ENCODE measurements around the gene FGF14.

DNA sequence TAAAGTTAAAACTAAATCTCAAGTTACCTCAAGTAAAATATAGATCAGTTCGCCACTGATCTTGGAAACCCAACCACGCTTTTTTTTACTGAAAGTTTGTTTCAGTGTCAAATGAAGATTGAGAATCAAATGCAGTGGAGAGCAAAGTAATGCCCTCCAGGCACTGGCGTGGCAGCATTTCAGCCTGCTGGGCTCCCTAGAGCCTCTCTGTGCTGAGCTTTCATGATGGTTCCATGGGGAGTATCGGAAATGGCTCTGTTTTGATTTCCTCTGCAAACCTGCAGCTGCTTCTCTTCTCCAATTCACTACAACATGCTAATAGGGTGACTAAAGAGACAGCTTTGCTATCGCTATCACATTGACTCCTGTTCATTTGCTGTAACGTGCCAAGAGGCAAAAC is 141.6 kb downstream of the FGF14 start:
- no peak for TF ChIP-seq CTCF (conservative IDR thresholded peaks at IDR 0.05; ENCODE audit: low read depth, low read length)
- no peak for TF ChIP-seq BHLHE40 (IDR thresholded peaks at IDR 0.05; ENCODE audit: low read depth, low read length)
- TF ChIP-seq POLR2A (IDR thresholded peaks at IDR 0.05; ENCODE audit: low read depth, low read length): no peak
- TF ChIP-seq RAD21 (IDR thresholded peaks at IDR 0.05; ENCODE audit: low read length): no peak
- TF ChIP-seq CEBPB (IDR thresholded peaks at IDR 0.05; ENCODE audit: low read depth, low read length): no peak
- TF ChIP-seq MAFK (IDR thresholded peaks at IDR 0.05; ENCODE audit: low read depth, low read length): no peak
- TF ChIP-seq RCOR1 (IDR thresholded peaks at IDR 0.05; ENCODE audit: insufficient replicate concordance, low read length): no peak
- TF ChIP-seq FOS (IDR thresholded peaks at IDR 0.05; ENCODE audit: low read depth, low read length): no peak
- no peak for TF ChIP-seq MXI1 (IDR thresholded peaks at IDR 0.05; ENCODE audit: borderline replicate concordance, low read depth, low read length)
- no peak for TF ChIP-seq MAZ (IDR thresholded peaks at IDR 0.05; ENCODE audit: borderline replicate concordance, low read depth, low read length)
- TF ChIP-seq, protein P1, sequence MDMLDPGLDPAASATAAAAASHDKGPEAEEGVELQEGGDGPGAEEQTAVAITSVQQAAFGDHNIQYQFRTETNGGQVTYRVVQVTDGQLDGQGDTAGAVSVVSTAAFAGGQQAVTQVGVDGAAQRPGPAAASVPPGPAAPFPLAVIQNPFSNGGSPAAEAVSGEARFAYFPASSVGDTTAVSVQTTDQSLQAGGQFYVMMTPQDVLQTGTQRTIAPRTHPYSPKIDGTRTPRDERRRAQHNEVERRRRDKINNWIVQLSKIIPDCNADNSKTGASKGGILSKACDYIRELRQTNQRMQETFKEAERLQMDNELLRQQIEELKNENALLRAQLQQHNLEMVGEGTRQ (IDR thresholded peaks at IDR 0.05; ENCODE audit: low read depth, low read length): no peak
- no peak for TF ChIP-seq RFX5 (IDR thresholded peaks at IDR 0.05; ENCODE audit: low read depth, low read length)
- no peak for TF ChIP-seq NFE2L2 (IDR thresholded peaks at IDR 0.05; ENCODE audit: low read depth, low read length)
- no peak for TF ChIP-seq CHD1 (IDR thresholded peaks at IDR 0.05; ENCODE audit: low read depth, low read length)

All from IMR-90 (cell line).